ENCODE data around the gene SBK3. TPM values are rescaled to one million over a fixed set of nuclear protein-coding genes. Genes with fewer than 3 reads are reported as not detected.
"Not testable (repeated sequence)": the region's sequence is repeated elsewhere in the genome, so short reads cannot be mapped to it uniquely, and the experiment has no call there.

SBK3 gene
- polyA plus RNA-seq, 1 of the 3 experiments (the other 2 are of a cell fraction) = 0.03 TPM

DNA sequence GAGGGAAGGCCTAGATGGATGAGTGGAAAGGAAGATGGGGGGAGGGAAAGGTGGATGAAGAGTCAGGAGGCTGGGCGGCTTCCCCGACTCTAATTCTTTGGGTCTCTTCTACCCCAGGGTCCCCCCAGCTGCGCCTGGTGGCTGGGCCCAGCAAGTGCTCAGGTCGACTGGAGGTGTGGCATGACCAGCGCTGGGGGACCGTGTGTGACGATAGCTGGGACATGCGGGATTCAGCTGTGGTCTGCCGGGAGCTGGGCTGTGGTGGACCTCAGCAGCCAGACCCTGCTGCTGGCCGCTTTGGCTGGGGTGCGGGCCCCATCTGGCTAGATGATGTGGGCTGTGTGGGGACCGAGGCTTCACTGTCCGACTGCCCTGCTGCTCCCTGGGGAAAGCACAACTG is 47.6 kb downstream of the SBK3 start:
- ChIA-PET POLR2A (no interaction called here), CTCF (interaction anchor here (1.2 to 1.3 kb wide), 3 partner anchors 11 to 31 kb away, joined by 3 to 10 read pairs (median 6); partner anchors contain the start of gene NAT14)
- no peak for TF ChIP-seq RAD21 (IDR thresholded peaks at IDR 0.05; ENCODE audit: low read length)
- TF ChIP-seq FOSL2 (IDR thresholded peaks at IDR 0.05; ENCODE audit: borderline replicate concordance, low read depth) = no peak
- TF ChIP-seq EP300 (IDR thresholded peaks at IDR 0.05; ENCODE audit: borderline replicate concordance in 1 of 2, low read depth in 1 of 2, low read length in 1 of 2) = no peak
- TF ChIP-seq SMC3 (IDR thresholded peaks at IDR 0.05; ENCODE audit: low read depth, low read length) = no peak
- no peak for TF ChIP-seq SIN3A (IDR thresholded peaks at IDR 0.05; ENCODE audit: borderline replicate concordance, low read depth, low read length)
- no peak for TF ChIP-seq FOXM1 (IDR thresholded peaks at IDR 0.05; ENCODE audit: low read depth)
- TF ChIP-seq POLR2AphosphoS5 (IDR thresholded peaks at IDR 0.05; ENCODE audit: low read depth, low read length) = no peak
- no peak for TF ChIP-seq TAF1 (IDR thresholded peaks at IDR 0.05; ENCODE audit: borderline replicate concordance, low read depth, low read length)
- TF ChIP-seq NRF1 (IDR thresholded peaks at IDR 0.05; ENCODE audit: low read depth, low read length) = no peak
- TF ChIP-seq GATA2 (CRISPR knock-in tag; IDR thresholded peaks at IDR 0.05) = no peak
- TF ChIP-seq YY1 (IDR thresholded peaks at IDR 0.05; ENCODE audit: low read depth) = no peak
- no peak for TF ChIP-seq ELF1 (IDR thresholded peaks at IDR 0.05)
- no peak for TF ChIP-seq FOXJ3 (CRISPR knock-in tag; IDR thresholded peaks at IDR 0.05)
- TF ChIP-seq GABPA (IDR thresholded peaks at IDR 0.05; ENCODE audit: low read depth) = no peak
- Histone ChIP-seq H3K27ac (ENCODE audit: low read depth in 2 of 2, low read length in 1 of 2) (no peak overlapping the region), H3K79me2 (ENCODE audit: insufficient read depth) (no peaks in the 10 kb centered on the region), H3K4me3 (ENCODE audit: low read depth in 2 of 2, low read length in 1 of 2) (no peak overlapping the region), H3K9me3 (no peaks in the 10 kb centered on the region), H2AFZ (ENCODE audit: low read depth) (no peak overlapping the region), H3K4me1 (ENCODE audit: control insufficient read depth in 1 of 2, insufficient read depth in 2 of 2, low read depth in 1 of 2, low read length in 1 of 2) (peaks cover 0 to 11% of the 10 kb centered on the region in 2 experiments; a peak in 1 of 4 replicates), H4K20me1 (ENCODE audit: insufficient read depth) (no peaks in the 10 kb centered on the region), H3K9me2 (no peaks in the 10 kb centered on the region), H3K36me3 (replicated peaks in 1 of 2; ENCODE audit: control insufficient read depth in 1 of 2, insufficient read depth in 2 of 2, low read length in 1 of 2) (no peaks in the 10 kb centered on the region), H3K9ac (no peak overlapping the region), H3K4me2 (no peak overlapping the region), H3F3A (replicated peaks; ENCODE audit: insufficient read depth) (peaks cover 9% of the 10 kb centered on the region), H3K27me3 (ENCODE audit: insufficient read depth) (no peaks in the 10 kb centered on the region)
- WGBS (ENCODE audit: low lambda C conversion rate) = 85% methylated on average over 2 of the region's 13 CpGs
- DNase-seq = no peak

DNA sequence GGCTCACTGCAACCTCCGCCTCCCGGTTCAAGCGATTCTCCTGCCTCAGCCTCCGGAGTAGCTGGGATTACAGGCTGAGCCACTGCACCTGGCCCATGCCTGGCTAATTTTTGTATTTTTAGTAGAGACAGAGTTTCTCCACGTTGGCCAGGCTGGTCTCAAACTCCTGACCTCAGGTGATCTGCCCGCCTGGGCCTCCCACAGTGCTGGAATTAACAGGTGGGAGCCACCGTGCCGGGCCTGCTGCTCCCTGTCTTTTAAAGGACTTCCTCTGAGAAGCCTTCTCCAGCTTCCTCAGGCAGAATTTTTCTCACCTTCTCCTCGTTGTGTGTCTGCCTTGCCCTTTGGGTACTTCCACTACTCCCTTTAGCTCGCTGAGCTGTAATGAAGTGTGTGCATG is 48.5 kb downstream of the SBK3 start:
- H3K4me2 ChIP-seq; H3F3A ChIP-seq (replicated peaks; ENCODE audit: insufficient read depth); H3K79me2 ChIP-seq (ENCODE audit: insufficient read depth); H3K9me3 ChIP-seq; H4K20me1 ChIP-seq (ENCODE audit: insufficient read depth); H3K4me3 ChIP-seq (ENCODE audit: low read depth in 2 of 2, low read length in 1 of 2); H3K27me3 ChIP-seq (ENCODE audit: insufficient read depth); DNase-seq; H2AFZ ChIP-seq (ENCODE audit: low read depth); H3K9me2 ChIP-seq; POLR2A ChIA-PET; H3K27ac ChIP-seq (ENCODE audit: low read depth in 2 of 2, low read length in 1 of 2); H3K9ac ChIP-seq; H3K36me3 ChIP-seq (replicated peaks in 1 of 2; ENCODE audit: control insufficient read depth in 1 of 2, insufficient read depth in 2 of 2, low read length in 1 of 2): not testable (repeated sequence)
- CTCF ChIA-PET = interaction anchor here (0.7 to 6.3 kb wide), 3 partner anchors 12 to 154 kb away, joined by 3 to 31 read pairs (median 6); partner anchors contain the start of gene NAT14
- H3K4me1 ChIP-seq (ENCODE audit: control insufficient read depth in 1 of 2, insufficient read depth in 2 of 2, low read depth in 1 of 2, low read length in 1 of 2) = peaks cover 0 to 19% of the 10 kb centered on the region in 2 experiments; a peak in 1 of 4 replicates
- WGBS (ENCODE audit: low lambda C conversion rate) = 94% methylated on average over 8 of the region's 10 CpGs
